DMS53 treated with DMSO at 0.1 percent for 48 hours (cell line): ENCODE data around the gene PSMB3.

Source experiments
- DNase-seq: peaks from one replicate; lab custom pipeline; 2025; ENCODE audit not compliant: unreplicated experiment; lab: John Stamatoyannopoulos, UW

The PSMB3 gene

DNA sequence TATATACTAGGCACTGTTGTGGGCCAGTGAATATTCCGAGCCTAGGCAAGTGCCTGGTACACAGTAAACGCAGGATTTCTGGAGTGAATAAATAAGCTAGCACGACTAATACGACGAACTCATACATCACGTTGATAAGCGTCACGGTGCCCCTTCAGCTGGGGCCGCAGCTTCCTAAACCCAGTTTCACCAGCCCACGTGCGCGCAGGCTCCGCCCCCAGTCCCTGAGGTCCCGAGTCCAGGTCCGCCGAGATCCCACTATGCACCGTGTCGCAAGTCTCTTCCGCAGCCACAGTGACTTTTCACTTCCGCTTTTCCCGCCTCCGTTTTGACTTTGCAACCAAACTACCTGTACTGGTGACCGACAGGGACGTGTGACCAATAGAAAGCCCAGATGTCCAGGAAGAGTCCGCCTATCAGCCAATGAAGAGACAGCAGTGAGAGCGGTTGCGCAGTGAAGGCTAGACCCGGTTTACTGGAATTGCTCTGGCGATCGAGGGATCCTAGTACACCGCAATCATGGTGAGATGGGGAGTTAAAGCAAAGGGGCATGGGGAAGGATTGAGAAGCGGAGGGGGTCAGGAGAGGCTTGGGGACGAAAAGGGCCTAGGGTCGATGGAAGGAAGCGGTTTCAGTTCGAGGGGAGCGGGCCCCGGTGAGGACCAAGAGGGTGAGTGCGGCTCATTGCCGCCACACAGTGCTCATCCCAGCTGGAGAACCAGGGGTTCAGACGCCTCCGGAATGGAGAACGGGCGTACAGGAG is at the start of gene PSMB3:
PSMB3 (plus strand) TSS at position 434 of the 763 bp plus-strand sequence; CDS start at position 520, 86 bp downstream.
- peak; percentile 98 for DNase-seq

DNA sequence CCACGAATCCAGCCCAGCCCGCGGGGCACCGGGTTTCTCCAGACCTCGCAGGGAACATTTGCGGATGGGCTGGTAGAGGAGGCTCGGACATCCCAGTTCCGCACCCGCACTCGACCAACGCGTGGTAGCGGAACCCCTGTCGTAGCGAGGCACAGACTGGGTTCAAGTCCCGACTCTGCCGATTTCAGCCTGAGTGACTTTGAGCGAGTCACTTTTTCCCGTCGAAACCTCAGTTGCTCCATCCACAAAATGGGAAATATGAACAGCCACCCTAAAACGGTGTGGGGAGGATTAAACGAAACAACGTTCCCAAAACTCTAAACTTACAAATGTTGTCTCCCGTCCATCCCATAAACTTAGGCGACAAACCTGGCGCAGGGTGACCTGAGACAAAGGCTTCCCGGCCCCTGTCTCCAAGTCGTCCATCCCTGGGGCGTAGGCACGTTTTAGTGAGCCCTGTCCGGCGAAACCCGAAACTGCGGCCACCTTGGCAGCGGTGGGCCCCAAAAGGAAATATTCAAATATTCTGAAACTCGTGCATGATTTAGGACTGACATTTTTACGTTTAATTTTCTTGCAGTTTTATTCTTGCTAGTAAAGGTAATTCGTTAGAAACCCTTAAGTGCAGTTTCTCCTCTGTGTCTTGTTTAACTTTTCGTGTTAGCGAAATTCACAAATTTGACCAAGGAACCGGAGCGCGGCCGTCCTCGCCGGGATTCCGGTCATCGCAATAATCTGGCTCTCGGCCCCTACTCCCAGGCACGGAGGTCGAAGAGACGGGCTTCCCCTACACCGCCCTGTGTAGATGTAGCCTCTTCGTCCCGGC is 49.4 kb upstream of the PSMB3 start:
- DNase-seq = no peak

DNA sequence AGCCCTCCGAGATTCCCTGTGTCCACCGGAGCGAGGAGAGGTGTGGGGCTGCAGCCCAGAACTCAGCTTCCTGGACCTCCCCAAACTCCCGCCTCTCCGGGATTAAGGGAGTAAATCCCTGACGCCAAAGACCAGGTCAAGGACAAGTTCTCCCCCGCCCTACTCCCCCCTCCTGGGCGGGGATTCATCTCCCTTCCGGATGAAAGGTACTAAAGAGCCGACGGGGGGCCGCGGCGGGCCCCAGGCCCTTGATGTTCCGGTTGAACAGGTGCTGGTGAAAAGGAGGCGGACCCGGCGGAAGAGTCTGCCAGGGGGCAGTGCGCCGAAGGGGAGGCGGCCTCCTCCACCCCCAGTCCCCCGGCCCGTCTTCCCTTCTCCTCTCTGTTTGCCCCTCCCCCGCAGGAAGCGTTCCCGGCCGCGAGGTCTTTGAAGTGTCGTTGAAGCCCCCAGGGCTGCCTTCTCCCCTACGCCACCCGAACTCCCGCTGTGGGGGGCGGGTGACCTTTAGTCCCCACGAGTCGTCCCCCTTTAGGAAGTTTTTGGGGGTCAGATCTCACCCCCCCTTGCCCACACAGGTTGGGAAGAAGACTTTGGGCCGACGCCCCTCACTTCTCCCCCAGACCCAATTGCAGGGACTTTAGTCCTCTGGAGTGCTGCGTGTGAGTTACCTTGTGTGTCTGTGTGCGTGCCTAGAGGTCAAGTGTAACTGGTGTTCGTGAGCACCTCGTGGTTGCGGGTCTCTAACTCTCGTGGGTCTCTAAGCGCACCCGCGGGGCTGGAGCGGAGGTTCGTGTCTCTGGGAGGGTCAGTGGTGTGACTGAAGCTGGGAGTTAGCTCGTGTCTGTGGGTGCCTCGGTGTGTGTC is 48.6 kb upstream of the PSMB3 start:
- peak; percentile 94 for DNase-seq

DNA sequence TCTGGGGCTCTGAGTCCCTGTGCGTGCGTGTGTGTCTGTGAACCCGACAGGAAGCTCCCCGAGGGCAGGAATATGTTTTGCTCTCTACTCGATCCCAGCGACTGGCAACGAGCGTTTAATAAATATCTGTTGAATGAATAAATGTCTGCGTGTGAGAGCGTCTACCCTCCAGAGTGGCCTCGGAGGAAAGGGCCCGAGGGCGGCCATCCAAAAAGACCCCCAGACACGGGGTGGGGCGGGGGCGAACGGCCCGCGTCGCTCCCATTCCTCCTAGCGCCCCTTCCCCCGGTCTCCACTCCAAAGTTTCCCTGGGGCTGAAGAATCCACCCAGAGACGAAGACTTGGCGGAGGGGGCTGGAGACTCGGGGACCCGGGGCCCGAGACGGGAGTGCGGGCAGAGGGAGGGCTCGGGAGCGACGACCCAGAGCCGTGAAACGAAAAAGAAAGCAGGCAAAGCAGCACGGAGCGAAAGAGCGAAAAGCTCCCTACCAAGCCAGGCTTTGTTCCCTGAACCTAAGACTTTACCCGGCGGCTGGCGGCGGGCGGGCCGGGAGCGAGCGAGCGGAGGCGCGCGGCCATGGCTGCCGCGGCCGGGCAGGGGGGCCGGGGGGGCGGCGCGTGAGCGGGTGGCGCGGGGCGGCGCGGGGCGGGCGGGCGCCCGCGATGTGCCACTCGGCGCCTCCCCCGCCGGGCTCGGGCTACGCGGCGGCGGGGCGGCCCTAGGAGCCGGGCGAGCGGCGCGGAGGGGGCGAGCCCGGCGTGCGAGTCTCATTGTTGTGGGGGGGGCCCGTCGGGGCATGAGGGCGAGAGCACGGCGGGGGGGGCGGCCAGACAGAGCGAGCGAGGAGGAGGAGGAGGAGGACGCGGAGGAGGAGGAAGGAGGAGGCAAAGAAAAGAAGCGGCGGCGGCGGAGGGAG is 47.7 kb upstream of the PSMB3 start, which contains the start of gene MLLT6:
MLLT6 (plus strand) TSS at position 668 of the 917 bp plus-strand sequence. CDS start 360 bp downstream, outside the sequence.
- DNase-seq = peak; percentile 50

DNA sequence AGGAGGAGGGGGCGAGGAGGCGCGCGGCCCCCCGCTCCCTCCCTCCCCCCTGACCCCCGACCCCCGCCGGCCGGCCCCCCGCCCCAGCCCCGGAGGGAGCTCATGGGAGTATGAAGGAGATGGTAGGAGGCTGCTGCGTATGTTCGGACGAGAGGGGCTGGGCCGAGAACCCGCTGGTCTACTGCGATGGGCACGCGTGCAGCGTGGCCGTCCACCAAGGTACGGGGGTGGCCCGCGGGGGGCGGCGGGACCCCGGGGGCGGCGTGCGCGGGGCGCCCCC is 47.1 kb upstream of the PSMB3 start:
- no peak for DNase-seq

DNA sequence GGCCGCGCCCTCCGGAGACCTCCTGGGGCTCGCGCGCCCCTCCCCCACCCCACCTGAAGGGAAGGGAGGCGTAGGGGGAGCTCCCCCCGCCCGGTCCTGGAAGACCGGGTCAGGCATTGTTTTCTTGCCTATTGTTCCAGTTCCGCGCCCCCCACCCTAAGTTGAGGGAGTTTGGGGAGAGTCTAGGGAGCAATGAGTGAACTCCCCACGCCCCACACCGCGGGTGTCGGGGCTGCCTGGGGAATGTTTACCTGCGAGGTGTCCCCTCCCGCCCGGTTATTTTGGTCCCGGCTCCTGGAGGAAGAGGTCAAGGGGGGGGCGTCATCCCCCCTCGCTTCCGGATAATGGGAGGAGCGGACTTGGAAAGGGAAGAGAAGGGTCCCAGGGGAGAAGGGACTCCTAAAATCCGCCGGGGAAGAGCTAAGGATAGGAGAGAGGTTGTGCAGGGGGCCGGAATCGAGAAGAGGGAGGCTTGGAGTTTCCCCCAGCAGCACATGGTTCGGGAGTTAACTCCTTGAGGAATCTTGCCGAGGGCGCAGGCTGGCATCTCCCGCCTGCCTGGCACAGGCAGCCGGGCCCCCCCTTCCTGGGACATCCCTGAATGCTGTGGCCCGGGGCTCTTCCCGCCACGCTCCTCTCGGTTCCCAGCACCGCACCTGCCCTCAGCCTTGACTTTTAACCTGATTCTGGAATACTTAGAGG is 46.6 kb upstream of the PSMB3 start:
- DNase-seq = no peak

DNA sequence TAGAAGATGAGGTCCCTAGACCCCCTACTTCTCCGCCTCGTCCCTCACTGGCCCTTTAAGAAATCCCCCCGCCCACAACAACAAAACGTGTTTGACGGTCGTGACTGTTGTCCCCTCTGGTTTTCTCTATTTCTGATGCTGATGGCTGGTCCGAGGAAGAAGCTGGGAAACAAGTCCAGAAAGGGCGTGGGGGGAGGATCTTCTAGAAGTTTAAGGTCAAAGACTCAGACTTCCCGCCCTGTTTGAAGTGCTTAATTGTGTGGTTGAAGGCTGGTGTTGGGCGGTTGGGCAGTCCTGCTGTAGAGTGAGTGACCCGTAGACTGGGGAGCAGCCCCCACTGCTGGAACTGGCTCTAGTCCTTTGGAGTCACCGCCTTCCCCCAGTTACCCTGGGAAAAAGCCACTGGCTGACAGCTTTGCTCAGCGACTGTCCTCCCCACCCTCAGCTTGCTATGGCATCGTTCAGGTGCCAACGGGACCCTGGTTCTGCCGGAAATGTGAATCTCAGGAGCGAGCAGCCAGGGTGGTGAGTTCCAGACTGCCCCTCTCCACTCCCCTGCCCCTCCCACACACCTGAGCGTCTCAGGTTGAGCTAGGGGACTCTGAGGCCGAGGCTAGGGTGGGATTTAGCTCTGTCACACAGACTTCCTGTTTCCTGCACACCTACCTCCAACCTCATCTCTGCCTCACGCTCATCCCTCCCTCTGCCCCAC is 45.9 kb upstream of the PSMB3 start:
- no peak for DNase-seq

DNA sequence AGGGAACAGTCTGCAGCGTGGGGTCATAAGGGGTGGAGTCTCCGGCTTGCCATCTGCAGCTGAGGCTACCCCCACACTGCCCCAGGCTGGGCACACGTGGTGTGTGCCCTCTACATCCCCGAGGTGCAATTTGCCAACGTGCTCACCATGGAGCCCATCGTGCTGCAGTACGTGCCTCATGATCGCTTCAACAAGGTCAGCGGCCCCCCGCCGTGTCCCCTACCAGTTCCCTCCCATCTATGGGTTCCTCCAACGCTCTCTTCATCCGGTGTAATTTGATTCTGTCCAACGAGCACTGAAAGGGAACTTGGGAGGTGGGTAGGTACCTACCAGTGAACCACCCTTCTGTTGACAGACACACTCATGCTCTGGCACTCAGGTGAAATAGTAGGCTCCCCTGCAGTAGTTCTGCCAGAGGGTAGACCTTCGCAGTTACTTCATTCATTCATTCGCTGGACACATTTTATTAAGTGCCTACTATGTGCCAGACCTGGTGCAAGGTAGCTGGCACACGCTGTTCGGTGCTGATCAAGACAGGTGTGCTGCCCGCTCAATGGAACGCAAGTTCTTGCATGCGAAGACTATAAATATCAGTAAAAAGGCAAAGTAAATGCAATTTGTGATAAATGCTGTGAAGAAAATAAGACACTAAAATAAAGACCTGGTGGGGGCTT is 44.7 kb upstream of the PSMB3 start:
- DNase-seq = no peak

DNA sequence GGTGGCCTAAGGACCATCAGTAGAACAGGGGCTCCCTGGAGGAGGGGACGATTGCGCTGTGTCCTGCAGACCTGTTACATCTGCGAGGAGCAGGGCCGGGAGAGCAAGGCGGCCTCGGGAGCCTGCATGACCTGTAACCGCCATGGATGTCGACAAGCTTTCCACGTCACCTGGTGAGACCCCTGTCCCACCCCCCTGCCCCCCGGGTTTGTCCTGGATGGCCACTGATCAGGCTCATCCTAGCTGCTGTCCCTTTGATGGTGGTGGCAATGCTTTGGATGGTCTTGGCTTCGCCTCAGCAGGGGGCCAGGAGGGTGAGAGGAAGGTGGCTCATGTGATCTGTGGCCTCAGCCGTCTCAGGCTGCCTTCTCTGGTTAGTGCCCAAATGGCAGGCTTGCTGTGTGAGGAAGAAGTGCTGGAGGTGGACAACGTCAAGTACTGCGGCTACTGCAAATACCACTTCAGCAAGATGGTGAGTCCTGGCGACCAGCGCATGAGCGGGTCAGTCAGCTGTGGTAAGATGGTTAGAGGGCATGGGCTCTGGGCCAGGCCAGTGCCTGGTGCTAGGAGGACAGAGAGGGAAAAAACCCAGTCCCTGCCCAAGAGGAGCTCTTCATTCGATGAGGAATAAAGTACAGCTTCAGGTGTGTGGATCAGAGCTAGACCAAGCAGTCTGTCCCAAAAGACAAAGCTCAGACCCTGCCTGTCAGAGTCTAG is 43.3 kb upstream of the PSMB3 start:
- no peak for DNase-seq

DNA sequence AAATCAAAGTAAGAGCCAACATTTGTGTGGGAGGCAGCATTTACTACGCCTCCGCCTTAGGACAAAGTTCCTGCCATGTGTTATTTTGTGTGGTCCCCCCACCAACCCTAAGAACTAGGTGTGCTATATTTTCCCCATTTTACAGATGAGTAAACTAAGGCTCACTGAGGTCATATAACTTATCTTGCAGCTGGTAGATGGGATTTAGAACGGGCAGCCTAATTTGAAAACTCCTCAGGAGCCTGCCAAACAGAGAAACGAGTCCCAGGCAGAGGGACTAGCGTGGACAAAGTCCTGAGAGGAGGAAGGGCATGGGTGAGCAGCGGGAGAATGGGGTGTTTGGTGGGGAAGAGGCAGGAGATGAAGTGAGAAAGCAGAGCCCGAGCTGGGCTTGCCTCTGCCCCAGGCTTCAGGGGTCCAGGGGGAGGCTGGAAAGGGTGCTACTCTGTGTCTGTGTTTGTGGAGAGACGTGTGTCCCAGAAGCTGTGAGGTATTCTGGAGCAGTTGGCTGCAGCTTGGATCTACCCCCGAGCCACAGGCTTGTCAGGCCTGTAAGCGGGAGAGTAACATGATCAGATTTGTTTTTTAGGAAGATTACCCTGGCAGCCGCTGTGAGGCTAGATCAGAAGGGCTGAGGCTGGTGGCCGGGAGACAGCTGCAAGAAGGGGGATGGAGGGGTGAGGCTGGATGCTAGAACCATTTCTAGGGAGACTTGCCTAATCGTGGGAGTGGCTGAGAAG is 42.5 kb upstream of the PSMB3 start:
- DNase-seq = no peak

DNA sequence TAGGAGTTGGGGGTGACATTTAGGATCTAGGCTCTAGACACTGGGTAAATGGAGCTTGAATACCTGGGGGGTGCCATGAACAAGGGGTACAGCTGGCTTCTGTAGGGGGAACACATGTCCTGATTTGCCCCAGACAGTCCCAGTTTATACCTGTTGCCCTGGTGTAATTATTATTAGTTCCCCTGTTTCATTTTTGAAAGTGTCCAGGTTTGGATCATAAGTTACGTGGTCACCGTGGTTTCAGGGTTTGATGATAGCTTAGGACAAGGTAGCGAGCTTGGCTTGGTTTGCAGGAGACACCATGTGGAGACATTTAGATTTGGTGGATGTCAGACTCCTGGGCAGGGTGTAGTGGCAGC is 42.0 kb upstream of the PSMB3 start:
- no peak for DNase-seq

DNA sequence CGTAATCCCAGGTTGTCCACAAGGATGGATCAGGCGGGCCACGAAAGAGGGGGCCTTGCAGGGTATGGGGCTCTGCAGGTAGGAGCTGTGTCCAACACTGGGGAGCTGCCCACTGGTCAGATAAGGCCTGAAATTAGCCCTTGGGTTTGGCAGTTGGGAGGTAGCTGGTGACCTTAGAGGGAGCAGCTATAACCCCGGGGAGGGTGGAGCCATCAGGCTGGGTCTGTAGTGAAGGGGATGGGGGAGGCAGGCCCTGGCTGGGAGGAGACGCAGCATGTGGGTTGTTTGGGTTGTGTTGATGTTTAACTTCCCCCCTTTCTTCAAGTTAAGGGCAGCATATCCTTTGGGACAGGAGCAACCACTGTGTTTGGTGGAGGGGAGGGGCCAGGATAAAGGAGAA is 41.6 kb upstream of the PSMB3 start:
- DNase-seq = no peak

DNA sequence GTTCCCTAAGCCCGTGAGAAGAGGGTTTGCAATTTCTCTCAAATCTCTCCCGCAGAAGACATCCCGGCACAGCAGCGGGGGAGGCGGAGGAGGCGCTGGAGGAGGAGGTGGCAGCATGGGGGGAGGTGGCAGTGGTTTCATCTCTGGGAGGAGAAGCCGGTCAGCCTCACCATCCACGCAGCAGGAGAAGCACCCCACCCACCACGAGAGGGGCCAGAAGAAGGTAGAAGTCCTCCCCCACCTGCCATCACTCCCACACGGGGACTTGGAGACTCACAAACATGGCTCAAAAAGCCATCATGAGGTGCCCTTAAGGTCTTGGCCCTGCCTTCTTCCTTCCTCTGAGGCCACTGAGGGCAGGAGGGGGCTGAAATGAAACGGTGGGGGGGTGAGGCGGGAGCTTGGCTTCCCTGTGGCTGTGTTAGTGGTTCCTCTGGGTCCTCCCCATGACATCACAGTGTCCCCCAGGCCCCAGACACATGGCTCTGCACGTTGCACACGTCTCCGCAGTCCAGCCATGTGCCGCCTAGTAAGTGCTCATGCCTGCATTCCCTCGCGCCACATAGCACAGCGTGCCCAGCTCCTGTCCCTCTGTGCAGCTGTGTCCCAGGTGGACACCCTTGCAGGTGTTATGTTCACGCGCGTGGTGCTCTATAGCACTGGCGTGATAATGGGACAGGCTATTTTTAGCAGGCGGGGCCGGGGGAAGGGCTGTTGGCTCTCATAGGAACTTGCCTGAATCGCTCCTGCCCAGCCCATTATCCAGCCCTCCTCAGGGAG is 40.6 kb upstream of the PSMB3 start:
- no peak for DNase-seq

DNA sequence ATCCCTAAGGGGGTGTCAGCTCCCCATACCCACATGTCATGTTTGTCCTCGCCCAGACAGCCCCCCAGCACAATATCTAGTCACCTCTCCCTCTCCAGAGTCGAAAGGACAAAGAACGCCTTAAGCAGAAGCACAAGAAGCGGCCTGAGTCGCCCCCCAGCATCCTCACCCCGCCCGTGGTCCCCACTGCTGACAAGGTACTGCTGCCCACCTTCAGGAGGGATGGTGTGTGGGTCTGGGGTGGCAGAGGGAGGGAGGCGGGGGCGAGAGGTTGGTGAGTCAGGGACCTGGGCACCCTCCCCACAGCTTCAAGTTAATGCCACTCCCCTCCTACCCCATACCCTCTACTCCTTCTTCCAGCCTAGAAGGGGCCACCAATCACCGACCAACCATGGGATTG is 39.9 kb upstream of the PSMB3 start:
- DNase-seq = no peak

DNA sequence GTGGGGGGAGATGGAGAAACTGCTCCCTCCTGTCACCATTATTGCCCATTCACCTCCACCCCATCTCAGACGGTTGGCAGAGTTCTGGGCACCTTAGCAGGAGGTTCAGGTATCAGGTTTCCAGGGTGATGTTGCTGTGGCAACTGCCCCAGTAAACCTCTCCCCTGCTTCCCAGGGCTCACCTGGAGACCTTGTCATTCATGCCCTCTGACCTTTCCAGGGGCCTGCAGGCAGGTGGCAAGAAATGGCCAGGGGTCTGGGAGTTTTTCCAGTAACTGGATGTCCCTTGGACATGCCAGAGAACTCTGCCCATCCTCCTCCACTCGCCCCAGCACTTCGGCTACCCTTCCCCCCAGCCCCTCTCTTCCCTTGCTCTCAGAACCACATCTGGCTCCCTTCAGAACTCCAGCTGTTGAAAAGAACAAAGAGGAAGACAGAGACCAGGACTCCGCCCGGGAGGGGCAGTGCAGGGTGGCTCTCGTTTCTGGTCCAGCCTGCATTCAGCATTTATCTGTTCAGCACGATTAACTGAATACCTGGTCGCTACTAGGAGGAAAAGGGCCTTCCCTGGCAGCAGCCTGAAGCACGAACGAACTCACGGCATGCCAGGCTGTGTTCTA is 39.0 kb upstream of the PSMB3 start:
- no peak for DNase-seq
